Gastroesophageal sphincter (tissue), 3 donors: Measurements from ENCODE around the gene MIPOL1.

Experiments used
- EP300 ChIP-seq: sonication (generic); formaldehyde crosslinking; IDR thresholded peaks from one replicate; pipeline ENCODE4 v1.6.1; 2017; ENCODE audit warnings: antibody characterized with exemption, mild to moderate bottlenecking
- POLR2A ChIP-seq, 2 donors: fragments of 450-650 bp; IDR thresholded peaks; one replicate each; pipeline ENCODE4 v1.6.1; 2017; ENCODE audit warnings: antibody characterized with exemption in 2 of 2, mild to moderate bottlenecking in 2 of 2, moderate library complexity in 1 of 2
- POLR2AphosphoS5 ChIP-seq: sonication (generic); formaldehyde crosslinking; IDR thresholded peaks from one replicate; pipeline ENCODE4 v1.6.1; 2017; ENCODE audit warnings: antibody characterized with exemption
- TF ChIP-seq, protein P1 (sequence below), 4 experiments: fragments of 200-600 bp in 2 of 4; fragments of 450-650 bp in 2 of 4; sonication (generic) in 1 of 4; IDR thresholded peaks; one replicate each; pipeline ENCODE4 v1.5.1; 2017 to 2019; ENCODE audit warnings: antibody characterized with exemption in 4 of 4, mild to moderate bottlenecking in 2 of 4, moderate library complexity in 2 of 4

DNA sequence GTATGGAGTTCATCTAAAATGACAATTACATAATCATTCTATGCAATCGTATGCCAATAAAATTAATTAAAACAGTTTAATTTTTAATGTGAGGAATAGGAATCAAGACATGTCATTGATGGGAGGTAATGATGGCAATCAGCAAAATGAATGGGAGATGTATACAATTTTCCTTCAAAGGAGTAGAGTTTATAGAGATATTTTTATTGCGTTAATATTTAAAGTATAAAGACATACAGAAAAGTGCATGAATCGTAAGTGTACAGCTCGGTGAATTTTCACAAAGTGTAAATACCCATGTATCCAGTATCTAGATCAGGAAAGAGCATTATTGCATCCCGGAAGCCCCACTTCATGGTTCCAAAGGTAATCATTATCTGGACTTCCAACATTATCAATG is 1.2 kb downstream of the MIPOL1 start:
- no peak for TF ChIP-seq POLR2A (IDR thresholded peaks at IDR 0.05)
- TF ChIP-seq, protein P1, sequence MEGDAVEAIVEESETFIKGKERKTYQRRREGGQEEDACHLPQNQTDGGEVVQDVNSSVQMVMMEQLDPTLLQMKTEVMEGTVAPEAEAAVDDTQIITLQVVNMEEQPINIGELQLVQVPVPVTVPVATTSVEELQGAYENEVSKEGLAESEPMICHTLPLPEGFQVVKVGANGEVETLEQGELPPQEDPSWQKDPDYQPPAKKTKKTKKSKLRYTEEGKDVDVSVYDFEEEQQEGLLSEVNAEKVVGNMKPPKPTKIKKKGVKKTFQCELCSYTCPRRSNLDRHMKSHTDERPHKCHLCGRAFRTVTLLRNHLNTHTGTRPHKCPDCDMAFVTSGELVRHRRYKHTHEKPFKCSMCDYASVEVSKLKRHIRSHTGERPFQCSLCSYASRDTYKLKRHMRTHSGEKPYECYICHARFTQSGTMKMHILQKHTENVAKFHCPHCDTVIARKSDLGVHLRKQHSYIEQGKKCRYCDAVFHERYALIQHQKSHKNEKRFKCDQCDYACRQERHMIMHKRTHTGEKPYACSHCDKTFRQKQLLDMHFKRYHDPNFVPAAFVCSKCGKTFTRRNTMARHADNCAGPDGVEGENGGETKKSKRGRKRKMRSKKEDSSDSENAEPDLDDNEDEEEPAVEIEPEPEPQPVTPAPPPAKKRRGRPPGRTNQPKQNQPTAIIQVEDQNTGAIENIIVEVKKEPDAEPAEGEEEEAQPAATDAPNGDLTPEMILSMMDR (IDR thresholded peaks at IDR 0.05): no peak
- TF ChIP-seq POLR2AphosphoS5: no peak
- TF ChIP-seq EP300: no peak
